DMS153 treated with DMSO at 0.1 percent for 48 hours (cell line): ENCODE measurements around the gene NXPH2.

Experiments used
- DNase-seq: peaks from one replicate; lab custom pipeline; 2025; ENCODE audit not compliant: unreplicated experiment; lab: John Stamatoyannopoulos, UW

The NXPH2 gene

DNA sequence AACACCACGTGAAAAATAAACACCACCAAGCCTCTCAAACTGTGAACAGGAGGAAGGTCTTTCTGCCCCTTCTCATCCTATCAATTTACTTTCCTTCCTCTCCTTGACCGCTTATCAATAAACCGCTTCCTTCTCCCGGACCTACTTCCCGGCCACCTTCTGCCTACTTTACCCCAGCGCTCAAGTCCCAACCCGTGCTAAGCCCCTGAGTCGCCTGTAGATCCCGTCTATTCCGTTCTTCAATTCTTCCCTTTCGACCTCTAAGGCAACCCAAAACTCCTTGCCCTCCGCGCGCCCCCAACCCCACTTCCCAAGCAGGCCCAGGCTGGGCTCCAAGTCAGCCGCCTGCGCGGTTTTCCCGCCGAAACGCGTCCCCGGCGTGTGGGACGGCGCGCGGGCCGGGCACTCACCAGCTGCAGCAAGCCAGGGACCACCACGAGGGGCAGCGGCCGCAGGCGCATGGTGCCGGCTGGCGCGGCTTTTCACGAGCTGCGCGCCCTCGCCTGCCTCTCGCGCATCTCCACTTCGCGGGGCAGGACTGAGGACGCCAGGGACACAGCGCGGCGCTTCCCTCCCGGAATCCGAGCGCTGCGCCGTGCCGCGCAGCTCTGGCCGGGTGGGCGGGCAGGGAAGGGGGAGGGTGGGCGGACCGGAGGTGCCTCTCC, at the start of gene NXPH2:
NXPH2 (minus strand) TSS at position 610 of the 665 bp plus-strand sequence; CDS start at position 461, 149 bp downstream.
- DNase-seq = peak; percentile 23

DNA sequence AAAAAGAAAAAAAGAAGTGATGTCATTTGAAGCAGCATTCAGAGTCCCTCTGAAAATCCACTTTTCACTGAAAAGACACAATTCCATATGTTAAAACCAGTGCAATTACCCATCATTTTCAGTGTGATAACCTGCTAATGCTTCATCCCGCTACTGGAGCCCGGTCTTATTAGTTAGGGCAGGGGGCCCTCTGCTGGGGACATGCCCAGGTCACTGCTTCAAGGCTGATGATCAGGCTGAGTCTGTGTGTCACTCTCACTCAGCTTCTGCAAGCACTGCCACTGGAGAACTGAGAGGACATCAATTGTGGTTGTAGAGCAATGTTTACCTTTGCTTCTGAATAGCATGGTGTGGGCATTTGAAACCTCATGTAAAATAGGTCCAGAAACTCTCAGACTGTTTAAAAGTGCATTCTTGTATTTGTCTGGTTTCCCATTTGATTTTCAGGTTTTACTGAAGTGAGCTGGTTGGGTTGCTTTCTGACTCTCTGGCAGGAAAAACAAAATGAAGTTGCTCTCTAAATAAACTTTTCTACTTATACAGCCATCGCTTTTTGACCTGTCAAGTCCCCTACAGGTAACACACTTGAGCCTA, 49.2 kb upstream of the NXPH2 start:
- DNase-seq = peak; percentile 55

DNA sequence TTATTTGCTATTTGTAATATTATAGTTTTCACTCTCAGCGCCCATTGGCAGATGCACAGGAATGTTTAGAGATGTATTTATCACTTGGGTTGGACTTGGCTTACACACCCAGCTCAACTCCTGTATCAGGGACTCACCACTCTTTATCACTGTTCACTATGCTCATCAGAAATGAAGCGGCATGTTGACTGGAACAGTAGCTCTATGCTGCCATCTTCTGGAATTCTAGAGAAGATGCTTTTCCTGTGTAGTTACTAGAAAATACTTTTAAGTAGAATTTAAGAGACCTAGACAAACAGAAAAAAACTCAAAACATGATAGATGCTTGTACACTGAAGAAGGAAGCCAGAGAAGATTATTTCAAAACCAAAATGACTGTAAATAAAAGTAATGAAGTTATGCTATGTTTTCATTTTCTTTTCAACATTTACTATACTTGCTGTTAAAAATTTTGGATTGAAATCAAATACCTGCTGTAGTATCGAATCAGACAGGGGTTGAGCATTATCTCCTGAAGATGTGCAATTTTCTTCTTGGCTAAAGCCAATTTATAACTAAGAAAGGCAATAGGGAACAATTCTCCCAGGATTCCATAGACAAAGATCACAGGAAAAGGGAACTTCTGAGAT, 47.4 kb upstream of the NXPH2 start:
- DNase-seq = peak; percentile 75

DNA sequence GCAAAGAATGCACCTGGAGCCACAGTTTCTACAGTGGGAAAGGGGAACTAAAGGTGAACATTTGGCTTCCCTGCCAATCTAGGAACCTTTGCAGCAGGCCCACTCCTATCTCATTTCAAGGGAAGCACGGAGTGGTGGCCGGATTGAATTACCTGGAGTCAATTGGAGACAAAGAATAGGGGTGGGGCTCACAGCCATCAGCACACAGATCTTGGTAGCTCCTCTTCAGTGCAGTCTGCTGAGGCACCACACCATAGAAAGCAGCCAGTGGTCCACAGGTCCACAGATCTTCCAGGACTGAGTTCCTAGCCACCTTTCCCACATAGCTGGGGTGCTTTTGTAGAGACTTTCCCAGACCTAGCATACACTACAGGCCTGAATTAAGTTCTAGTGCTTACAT, 43.5 kb upstream of the NXPH2 start:
- no peak for DNase-seq

- DNase-seq = no peak
Observed at GRCh38 chr2:138819964-138820363, 39.8 kb upstream of the NXPH2 start.

DNA sequence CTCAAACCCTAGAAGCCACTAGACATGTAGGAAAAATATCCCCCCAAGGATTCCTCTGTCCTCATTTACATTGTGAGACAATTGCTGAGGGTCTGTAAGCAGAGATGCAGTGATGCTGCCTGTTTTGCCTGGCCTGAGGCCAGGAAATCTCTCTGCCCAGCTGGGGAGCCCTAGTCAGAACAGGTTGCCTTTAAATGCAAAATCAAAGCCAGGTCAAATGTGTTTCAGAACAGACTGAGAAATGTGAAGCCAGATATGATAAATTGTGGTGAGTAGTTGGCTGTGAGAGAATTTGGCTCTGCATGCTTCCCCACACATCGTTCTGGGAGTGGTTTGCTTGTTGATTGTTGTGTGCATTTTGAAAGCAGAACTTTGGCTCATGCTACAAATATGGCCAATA, 38.4 kb upstream of the NXPH2 start:
- no peak for DNase-seq

DNA sequence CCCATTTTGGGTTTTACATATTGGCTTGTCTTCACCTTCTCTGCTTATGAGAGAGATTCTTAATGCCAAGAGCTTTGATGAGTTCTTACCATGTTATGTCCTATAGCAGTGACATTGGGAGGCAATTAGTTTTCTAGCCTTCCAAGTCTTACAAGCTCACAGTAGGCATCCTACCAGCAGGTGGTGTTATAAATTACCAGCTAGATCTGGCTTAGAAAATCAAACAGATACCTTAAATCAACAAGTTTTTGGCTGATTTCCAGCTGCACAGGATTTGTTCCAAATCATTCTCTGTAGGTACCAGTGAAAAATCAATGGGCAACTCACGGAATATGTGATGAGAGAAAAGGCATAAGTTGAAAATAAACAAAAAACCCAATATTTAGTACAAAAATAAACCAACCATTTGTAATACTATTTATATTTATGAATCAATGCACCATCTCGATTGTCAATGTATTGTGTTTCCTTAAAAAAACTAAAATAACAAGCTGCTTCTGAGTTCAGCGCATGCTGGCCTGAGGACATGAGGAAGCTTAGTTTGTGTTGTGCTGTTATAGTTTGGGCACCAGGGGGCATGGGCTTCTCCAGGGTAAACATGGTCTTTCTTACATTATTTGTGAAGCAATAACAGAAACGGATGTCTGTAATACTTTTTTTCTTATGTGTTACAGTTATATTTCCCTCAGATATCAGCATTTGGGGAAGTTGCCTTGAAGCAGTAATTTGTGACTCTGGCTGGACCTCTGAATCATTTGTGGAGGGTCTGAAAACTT, 34.1 kb upstream of the NXPH2 start:
- DNase-seq = no peak

GRCh38 chr2:138811431-138811830, 31.2 kb upstream of the NXPH2 start:
- DNase-seq = no peak

DNA sequence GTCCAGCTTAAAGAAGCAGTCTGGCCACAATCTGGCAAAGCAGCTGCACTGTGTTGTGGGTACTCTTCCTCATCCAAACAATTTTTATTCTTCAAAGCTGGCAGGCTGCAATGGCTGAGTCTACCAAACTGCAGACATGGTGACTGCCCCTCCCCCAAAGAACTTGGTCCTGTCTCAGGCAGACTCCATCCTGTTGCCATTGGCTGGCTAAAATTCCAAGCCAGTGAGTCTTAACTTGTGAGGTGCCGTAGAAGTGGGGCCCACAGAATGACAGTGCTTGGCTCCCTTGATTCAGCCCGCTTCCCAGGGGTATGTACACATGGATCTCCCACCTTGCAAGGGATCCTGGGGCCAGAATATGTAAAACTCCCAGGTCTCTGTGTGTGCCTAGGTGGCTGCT, 14.5 kb upstream of the NXPH2 start:
- no peak for DNase-seq

- DNase-seq = peak; percentile 30
Observed at GRCh38 chr2:138787053-138787666, 7.0 kb upstream of the NXPH2 start.

GRCh38 chr2:138782383-138782782, 2.2 kb upstream of the NXPH2 start:
- DNase-seq = no peak

DNA sequence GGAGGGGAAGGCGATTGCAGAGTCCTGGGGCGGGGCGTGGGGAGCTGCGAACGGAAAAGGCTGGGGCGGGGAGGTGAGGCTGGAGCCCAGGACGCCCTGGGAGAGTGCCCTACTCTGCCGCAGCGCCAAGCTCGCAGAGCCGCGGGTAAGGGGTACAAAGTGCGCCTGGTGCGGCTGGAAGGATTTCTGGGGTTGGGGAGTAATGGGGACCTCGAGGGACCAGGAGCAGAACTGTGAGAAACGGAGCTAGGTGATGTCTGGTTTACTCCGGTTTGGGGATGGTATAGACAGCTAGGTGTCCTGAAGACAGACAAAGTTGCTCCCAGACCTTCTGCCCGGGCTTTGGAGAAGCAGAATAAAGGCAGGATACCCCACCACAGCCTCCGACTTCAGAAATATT, 718 bp upstream of the NXPH2 start:
- DNase-seq = no peak

- no peak for DNase-seq
Observed at GRCh38 chr2:138780446-138780880, 273 bp upstream of the NXPH2 start.

DNA sequence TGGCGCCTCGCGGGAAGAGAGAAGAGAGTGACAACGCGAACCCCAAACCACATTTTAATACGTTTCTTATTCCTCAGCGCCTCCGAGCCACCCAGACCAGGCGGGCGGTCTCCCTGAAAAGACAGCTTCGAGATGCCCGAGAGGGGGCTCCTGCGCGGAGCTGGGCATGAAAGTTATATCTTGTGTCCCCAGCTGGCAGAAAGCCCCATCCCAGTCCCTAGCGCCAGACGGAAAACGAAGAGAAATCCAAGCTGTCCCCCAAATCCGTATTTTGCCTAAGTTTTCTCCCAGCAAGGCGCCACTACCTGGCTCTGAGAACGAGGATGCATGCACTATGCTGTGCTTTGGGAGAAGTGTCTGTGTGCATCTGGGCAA, 797 bp downstream of the NXPH2 start:
- no peak for DNase-seq

DNA sequence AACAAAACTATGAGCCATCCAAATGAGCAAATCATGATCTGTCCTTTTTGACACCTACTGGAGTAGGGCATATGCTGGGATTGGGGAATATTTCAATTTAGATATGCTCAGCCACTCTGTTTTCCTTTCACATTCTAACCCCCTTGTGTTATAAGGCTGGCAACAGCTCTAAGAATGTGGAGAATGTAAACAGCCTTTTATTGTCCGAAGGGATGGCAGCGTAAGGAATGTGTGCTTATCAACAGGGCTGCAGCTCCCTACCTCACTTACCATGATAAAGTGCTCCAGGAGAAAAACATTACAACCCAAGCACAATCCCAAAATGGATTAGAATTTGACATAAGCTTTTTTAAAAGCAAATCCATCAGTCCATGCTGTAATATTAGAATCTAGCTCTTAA, 2.2 kb downstream of the NXPH2 start:
- DNase-seq = no peak

GRCh38 chr2:138775736-138776135, 4.5 kb downstream of the NXPH2 start:
- no peak for DNase-seq

DNA sequence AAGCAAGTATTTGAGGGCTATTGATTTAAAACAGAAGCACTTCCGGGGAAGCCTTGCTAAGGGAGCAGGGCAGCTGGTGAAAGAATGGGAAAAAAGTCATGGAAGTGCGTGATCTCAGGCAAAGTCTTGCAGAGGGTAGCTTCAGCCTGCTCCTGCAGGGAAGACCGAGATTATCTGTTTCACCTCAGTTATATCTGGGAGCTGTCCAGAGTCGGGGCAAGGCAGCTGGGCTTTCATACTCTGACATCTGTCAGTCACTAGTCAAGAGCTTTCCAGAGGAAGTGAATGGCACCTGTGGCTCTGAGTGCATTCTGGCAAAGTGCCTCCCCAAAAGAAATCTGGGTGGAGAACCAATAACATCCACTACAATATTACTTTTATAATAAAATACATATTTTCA, 8.7 kb downstream of the NXPH2 start:
- DNase-seq = no peak

DNA sequence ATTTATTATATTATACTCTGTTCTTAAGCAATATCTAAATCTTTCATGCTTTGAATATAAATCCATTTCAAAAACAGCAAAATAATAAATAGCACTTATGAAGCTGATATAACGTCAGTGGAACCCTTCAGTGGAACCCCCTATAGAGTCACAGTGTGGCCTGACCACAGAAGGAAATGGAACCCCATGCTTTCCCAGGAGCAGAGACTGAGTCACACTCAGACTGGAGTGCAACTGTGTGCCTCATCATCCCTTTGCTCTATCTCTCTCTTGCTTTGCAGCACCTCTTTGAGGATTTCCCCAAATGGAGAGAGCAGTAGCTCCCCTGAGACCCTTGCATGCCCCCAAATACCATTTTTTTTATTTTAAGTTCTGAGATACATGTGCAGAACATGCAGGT, 13.1 kb downstream of the NXPH2 start:
- DNase-seq = no peak

DNA sequence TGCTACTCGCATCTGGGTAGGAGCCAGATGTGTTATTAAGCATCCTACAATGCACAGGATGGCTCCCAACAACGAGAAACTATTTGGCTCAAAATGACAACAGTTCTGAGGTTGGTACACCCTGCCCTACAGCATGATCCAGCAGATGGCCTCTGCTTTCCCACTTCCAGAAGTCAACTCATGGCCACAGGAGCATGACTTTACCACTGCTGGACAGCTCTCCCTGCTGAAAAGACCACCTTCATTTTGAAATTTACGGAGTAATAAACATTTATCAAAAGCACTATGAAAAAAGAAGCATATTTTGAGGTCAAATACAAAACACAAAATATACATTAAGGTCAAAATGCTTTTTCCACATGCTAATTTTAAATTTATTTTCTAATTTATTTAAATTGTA, 13.7 kb downstream of the NXPH2 start:
- no peak for DNase-seq

GRCh38 chr2:138763971-138764370, 16.2 kb downstream of the NXPH2 start:
- no peak for DNase-seq

DNA sequence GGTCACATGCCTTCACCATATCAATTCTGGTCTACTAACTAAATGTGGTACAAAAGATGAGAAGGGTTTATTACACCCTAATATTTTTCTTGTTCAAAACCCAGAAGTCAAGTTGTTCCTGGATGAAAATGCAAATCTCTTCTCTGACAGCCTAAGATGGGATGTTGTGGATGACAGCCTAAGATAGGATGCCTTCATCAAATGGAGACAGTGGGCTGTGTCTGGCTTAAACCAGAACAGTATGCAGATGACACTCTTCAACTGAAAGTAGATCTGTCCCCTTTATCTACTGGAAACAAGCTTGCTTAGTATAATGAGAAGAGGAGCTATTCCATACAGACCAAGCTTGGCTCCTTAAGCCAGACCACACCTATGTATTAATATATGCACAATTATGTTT, 17.7 kb downstream of the NXPH2 start:
- no peak for DNase-seq
